ENCODE measurements around the gene HOXA9.
A peak's percentile ranks its signal among the peaks of the same experiment; 100 is the strongest.

Gene HOXA9

GRCh38 chr7:27153526-27153925, 11.8 kb downstream of the HOXA9 start:
- no peak for DNase-seq (ENCODE audit: low read depth)

DNA sequence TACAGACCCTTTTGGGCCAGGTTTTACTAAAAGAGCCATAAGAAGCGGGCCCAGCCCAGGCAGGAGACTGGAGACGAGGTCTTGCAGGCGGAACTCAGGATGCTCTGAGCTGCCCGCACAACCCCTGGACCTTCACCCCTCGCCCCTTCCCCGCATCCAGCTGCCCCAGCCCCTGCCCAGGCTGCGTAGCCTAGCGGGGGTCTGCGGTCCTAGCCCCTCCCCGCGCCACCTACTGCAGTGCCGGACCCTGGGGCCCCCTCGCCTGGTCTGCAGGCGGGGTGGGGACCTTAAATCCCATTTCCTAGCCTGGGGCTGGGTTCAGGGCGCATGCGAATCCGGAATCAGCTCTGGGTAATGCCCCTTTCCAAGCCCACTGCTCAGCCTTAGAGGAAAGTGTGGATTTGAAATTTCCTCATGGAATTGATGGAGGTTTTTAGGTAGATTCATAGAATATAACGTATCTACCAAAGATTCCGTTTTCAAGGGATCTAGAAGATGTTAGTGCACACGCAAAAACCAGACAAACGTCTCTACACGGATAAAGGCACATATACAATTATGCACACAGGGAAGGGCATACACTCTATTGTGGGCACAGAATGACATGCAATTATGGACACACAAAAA, 12.4 kb downstream of the HOXA9 start:
- DNase-seq (ENCODE audit: low read depth): no peak

- DNase-seq (ENCODE audit: low read depth): no peak
These were observed 13.2 kb downstream of the HOXA9 start, which contains the start of gene HOXA3 for GRCh38 chr7:27151931-27152815. TSS of gene HOXA3 (minus strand) at chr7:27152583. CDS start at chr7:27110640, 41,943 bp downstream.

DNA sequence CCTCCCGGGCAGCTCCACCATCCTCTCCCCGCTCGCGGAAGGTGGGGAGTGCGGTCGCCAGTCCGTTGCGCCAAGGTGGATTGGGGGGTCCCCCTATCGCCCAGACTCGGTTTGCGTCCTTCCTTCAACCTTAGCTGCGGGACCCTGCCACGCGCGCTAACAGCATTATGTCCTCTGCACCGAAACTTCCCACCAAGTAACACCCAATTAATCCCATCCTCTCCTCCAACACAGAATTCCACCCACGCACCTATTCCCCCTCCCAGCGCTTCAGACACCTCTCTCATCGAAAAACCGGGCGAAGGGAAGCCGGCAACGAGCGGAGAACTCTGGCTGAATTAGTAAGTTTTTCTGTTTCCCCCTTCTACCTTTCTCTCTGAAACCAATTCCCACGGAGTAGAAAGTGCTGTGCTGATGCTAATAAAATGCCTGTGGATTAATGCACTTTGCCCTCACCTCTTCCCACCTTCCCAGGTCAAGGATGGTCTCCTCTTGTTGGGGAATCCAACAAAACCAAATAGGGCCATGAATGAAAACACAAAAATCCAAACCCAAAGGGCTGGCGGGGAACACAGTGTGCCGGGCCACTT, 13.9 kb downstream of the HOXA9 start:
- no peak for DNase-seq (ENCODE audit: low read depth)

GRCh38 chr7:27150568-27151340, 14.6 kb downstream of the HOXA9 start:
- DNase-seq (ENCODE audit: low read depth): peak; percentile 29

GRCh38 chr7:27149842-27150567, 15.3 kb downstream of the HOXA9 start:
- DNase-seq (ENCODE audit: low read depth): no peak

- no peak for DNase-seq (ENCODE audit: low read depth)
These were observed 16.3 kb downstream of the HOXA9 start for GRCh38 chr7:27148756-27149641.

DNA sequence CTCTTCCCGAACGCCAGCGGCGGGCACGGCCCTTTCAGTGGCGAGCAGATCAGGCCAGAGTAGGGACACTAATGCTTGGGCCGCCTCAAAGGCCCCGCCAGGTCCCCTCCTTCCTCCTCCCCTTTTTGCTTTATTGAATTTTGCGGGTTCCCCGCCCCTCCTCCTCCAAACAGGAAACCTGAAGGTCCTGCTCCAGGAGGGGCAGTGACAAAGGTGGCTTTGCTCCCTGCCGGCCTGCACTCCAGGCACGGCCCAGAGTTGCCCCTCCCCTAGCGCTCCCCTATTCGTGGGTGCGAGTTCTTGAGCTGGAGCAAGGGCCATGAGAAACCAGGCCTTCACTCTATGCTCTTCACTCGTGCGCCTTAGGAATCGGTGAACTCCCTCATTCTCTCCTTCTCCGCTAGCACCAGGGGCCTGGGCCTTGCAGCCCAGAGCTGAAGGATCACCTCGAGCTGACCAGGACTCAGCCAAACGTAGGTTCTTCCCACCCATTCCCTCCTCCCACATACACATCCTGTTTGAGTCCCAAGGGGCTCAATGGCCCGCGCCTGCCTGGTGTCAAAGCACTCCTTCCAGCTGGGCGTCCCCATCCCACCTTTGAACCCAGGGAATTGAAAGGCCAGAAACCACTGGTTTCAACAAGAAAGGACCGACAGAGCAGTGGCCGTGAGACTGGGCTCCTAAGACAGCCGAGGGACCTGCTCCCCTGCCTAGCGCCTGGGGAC, 17.1 kb downstream of the HOXA9 start:
- DNase-seq (ENCODE audit: low read depth): no peak

- no peak for DNase-seq (ENCODE audit: low read depth)
These were observed 17.9 kb downstream of the HOXA9 start, which contains the start of gene HOXA6 for GRCh38 chr7:27147199-27148030. TSS of gene HOXA6 (minus strand) at chr7:27147774. CDS start at chr7:27147749, 25 bp downstream.

DNA sequence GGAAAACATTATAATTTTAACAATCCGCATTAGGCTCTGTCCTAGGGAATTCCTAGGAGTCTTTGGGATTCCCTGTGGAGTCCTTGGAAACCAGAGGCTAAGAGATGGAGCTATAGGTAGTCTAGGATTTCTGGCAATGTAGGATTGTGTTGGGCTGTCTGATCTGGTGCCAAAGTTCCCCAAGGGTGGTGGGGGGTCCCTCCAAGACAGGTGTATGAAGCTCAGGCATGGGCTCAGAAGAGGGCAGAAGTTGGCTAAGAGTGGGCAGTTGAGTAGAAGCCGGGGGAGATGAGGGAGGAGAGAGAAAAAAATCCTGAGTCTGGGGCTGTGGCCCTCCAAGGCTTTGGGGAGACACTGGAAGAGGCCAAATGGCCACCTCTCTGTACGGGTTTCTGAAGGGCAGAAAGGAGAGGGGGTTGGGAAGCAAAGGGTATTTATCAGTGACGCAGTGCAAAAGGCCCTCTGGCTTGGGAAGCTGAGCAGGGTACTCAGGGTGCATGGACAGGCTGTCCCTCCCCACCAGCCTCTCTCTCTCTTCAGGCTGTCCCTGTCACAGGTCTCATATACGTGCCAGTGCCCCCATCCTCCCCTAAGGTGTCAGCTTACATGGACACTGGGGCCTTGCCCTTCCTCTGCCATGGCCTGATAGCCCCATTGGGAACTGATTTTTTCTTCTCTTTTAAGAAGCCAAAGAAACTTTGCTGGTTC, 18.7 kb downstream of the HOXA9 start:
- no peak for DNase-seq (ENCODE audit: low read depth)

DNA sequence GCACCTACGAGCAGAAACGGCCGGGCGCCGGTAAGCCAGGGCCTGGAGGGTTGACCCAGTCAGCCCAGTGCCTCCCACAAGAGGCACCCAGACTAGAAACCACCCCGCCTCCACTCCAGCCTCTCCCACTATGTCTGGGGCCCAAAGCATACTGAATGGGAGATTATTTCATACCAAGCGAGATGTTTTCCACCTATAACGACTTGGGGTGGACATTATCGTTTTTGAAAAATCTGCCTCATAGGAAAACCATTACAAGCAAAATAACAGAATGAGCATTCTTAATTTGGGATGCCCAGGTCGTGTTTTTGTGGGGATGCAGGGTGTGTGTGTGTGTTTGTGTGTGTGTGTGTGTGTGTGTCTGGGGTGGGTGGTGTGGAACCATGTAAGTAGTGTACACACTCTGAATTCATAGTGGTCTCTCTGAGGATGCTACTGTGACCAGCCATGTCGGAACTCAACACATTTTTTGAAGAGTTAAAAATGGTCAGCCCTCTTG, 19.4 kb downstream of the HOXA9 start:
- DNase-seq (ENCODE audit: low read depth): no peak

GRCh38 chr7:27145165-27145913, 20.0 kb downstream of the HOXA9 start:
- no peak for DNase-seq (ENCODE audit: low read depth)

- no peak for DNase-seq (ENCODE audit: low read depth)
These were observed 20.6 kb downstream of the HOXA9 start for GRCh38 chr7:27144781-27145164.

GRCh38 chr7:27143950-27144780, 21.2 kb downstream of the HOXA9 start:
- DNase-seq (ENCODE audit: low read depth): no peak

DNA sequence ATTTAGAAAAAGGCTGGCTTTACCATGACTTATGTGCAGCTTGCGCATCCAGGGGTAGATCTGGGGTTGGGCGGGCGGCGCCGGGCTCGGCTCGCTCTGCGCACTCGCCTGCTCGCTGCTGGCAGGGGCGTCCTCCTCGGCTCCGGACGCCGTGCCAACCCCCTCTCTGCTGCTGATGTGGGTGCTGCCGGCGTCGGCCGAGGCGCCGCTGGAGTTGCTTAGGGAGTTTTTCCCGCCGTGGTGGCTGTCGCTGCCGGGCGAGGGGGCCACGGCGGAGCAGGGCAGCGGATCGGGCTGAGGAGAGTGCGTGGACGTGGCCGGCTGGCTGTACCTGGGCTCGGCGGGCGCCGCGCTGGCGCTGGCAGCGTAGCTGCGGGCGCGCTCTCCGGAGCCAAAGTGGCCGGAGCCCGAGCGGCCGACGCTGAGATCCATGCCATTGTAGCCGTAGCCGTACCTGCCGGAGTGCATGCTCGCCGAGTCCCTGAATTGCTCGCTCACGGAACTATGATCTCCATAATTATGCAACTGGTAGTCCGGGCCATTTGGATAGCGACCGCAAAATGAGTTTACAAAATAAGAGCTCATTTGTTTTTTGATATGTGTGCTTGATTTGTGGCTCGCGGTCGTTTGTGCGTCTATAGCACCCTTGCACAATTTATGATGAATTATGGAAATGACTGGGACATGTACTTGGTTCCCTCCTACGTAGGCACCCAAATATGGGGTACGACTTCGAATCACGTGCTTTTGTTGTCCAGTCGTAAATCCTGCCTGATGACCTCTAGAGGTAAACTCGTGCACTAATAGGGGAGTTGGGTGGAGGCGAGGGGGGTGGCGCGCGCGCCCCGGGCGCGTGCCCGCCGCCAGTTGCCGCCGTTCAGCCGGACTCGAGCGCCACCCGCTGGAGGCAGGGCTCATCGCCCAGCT, 22.1 kb downstream of the HOXA9 start, which contains the start of gene HOXA5:
HOXA5 (minus strand) TSS at position 659 of the 927 bp plus-strand sequence; CDS start at position 585, 74 bp downstream.
- no peak for DNase-seq (ENCODE audit: low read depth)

Measured in T-helper 22 cell (primary cell).